ENCODE results near the gene NID2.

The NID2 gene

GRCh38 chr14:52067873-52068614 is 815 bp downstream of the NID2 start:
- DNase-seq: peak in 2 of 3 donors; percentile 48 to 58
- POLR2A ChIA-PET: interaction anchor here (0.8 kb wide), 1 partner anchor 109 kb away, joined by 5 read pairs; no protein-coding TSS in a partner anchor
- Histone ChIP-seq H3K36me3 (ENCODE audit: control insufficient read depth in 4 of 4, insufficient read depth in 4 of 4, low read length in 3 of 4) (no peaks in the 10 kb centered on the region), H3K27me3 (replicated peaks in 2 of 5; ENCODE audit: control insufficient read depth in 4 of 5, insufficient read depth in 5 of 5, low read length in 4 of 5) (peaks cover 10 to 65% (median 28%) of the 10 kb centered on the region in 5 experiments), H3K27ac (ENCODE audit: insufficient read depth in 1 of 2, low read depth in 1 of 2, low read length in 2 of 2, poor library complexity in 1 of 2, severe bottlenecking in 2 of 2) (no peak overlapping the region), H3K4me3 (ENCODE audit: control insufficient read depth in 1 of 7, extremely low read depth in 1 of 7, insufficient read depth in 4 of 7, low read depth in 2 of 7, low read length in 6 of 7) (peak overlapping the region; percentile 5 to 71 (median 56)), H3K4me1 (ENCODE audit: control extremely low read depth in 1 of 4, control insufficient read depth in 4 of 4, insufficient read depth in 4 of 4, low read length in 3 of 4) (peaks cover 0 to 29% (median 27%) of the 10 kb centered on the region in 4 experiments), H3K9me3 (ENCODE audit: control extremely low read depth in 1 of 5, control insufficient read depth in 4 of 5, insufficient read depth in 2 of 5, low read depth in 1 of 5, low read length in 4 of 5) (no peaks in the 10 kb centered on the region)
- CTCF ChIA-PET: interaction anchor here (1.4 to 2.1 kb wide), 3 partner anchors 9 to 67 kb away, joined by 4 to 11 read pairs (median 5); no protein-coding TSS in a partner anchor
- WGBS (ENCODE audit: insufficient coverage): 2% methylated on average over 46 of the region's 49 CpGs

GRCh38 chr14:52064174-52064573 is 4.7 kb downstream of the NID2 start:
- Histone ChIP-seq H3K27ac (ENCODE audit: insufficient read depth in 1 of 2, low read depth in 1 of 2, low read length in 2 of 2, poor library complexity in 1 of 2, severe bottlenecking in 2 of 2) (no peak overlapping the region), H3K4me3 (ENCODE audit: control insufficient read depth in 1 of 7, extremely low read depth in 1 of 7, insufficient read depth in 4 of 7, low read depth in 2 of 7, low read length in 6 of 7) (no peak overlapping the region), H3K27me3 (replicated peaks in 2 of 5; ENCODE audit: control insufficient read depth in 4 of 5, insufficient read depth in 5 of 5, low read length in 4 of 5) (peaks cover 9 to 31% (median 19%) of the 10 kb centered on the region in 5 experiments), H3K36me3 (ENCODE audit: control insufficient read depth in 4 of 4, insufficient read depth in 4 of 4, low read length in 3 of 4) (no peaks in the 10 kb centered on the region), H3K9me3 (ENCODE audit: control extremely low read depth in 1 of 5, control insufficient read depth in 4 of 5, insufficient read depth in 2 of 5, low read depth in 1 of 5, low read length in 4 of 5) (no peaks in the 10 kb centered on the region), H3K4me1 (ENCODE audit: control extremely low read depth in 1 of 4, control insufficient read depth in 4 of 4, insufficient read depth in 4 of 4, low read length in 3 of 4) (peaks cover 0 to 25% (median 21%) of the 10 kb centered on the region in 4 experiments)
- 100% methylated on average over 2 of the region's 2 CpGs for WGBS (ENCODE audit: insufficient coverage)
- POLR2A ChIA-PET: no interaction called here
- CTCF ChIA-PET: no interaction called here
- DNase-seq: no peak

GRCh38 chr14:52063052-52063462 is 5.8 kb downstream of the NID2 start:
- DNase-seq: no peak
- 69% methylated on average over 2 of the region's 2 CpGs for WGBS (ENCODE audit: insufficient coverage)
- ChIA-PET CTCF (interaction anchor here (1.9 kb wide), 1 partner anchor 8 kb away, joined by 6 read pairs; no protein-coding TSS in a partner anchor), POLR2A (no interaction called here)
- peaks cover 0 to 14% (median 10%) of the 10 kb centered on the region in 4 experiments for H3K4me1 ChIP-seq (ENCODE audit: control extremely low read depth in 1 of 4, control insufficient read depth in 4 of 4, insufficient read depth in 4 of 4, low read length in 3 of 4)
- peaks cover 9 to 20% (median 12%) of the 10 kb centered on the region in 5 experiments for H3K27me3 ChIP-seq (replicated peaks in 2 of 5; ENCODE audit: control insufficient read depth in 4 of 5, insufficient read depth in 5 of 5, low read length in 4 of 5)
- no peaks in the 10 kb centered on the region for H3K36me3 ChIP-seq (ENCODE audit: control insufficient read depth in 4 of 4, insufficient read depth in 4 of 4, low read length in 3 of 4)
- H3K9me3 ChIP-seq (ENCODE audit: control extremely low read depth in 1 of 5, control insufficient read depth in 4 of 5, insufficient read depth in 2 of 5, low read depth in 1 of 5, low read length in 4 of 5): no peaks in the 10 kb centered on the region
- H3K4me3 ChIP-seq (ENCODE audit: control insufficient read depth in 1 of 7, extremely low read depth in 1 of 7, insufficient read depth in 4 of 7, low read depth in 2 of 7, low read length in 6 of 7): no peak overlapping the region
- H3K27ac ChIP-seq (ENCODE audit: insufficient read depth in 1 of 2, low read depth in 1 of 2, low read length in 2 of 2, poor library complexity in 1 of 2, severe bottlenecking in 2 of 2): no peak overlapping the region

GRCh38 chr14:52061890-52062289 is 7.0 kb downstream of the NID2 start:
- peaks cover 0 to 7% (median 3%) of the 10 kb centered on the region in 4 experiments for H3K4me1 ChIP-seq (ENCODE audit: control extremely low read depth in 1 of 4, control insufficient read depth in 4 of 4, insufficient read depth in 4 of 4, low read length in 3 of 4)
- ChIA-PET POLR2A (no interaction called here), CTCF (interaction anchor here (1.2 to 1.9 kb wide), 3 partner anchors 10 to 16 kb away, joined by 3 to 6 read pairs (median 6); no protein-coding TSS in a partner anchor)
- H3K27me3 ChIP-seq (replicated peaks in 2 of 5; ENCODE audit: control insufficient read depth in 4 of 5, insufficient read depth in 5 of 5, low read length in 4 of 5): peaks cover 2 to 9% (median 5%) of the 10 kb centered on the region in 5 experiments
- 83% methylated on average over 1 of the region's 1 CpG for WGBS (ENCODE audit: insufficient coverage)
- no peaks in the 10 kb centered on the region for H3K9me3 ChIP-seq (ENCODE audit: control extremely low read depth in 1 of 5, control insufficient read depth in 4 of 5, insufficient read depth in 2 of 5, low read depth in 1 of 5, low read length in 4 of 5)
- no peak overlapping the region for H3K27ac ChIP-seq (ENCODE audit: insufficient read depth in 1 of 2, low read depth in 1 of 2, low read length in 2 of 2, poor library complexity in 1 of 2, severe bottlenecking in 2 of 2)
- no peak overlapping the region for H3K4me3 ChIP-seq (ENCODE audit: control insufficient read depth in 1 of 7, extremely low read depth in 1 of 7, insufficient read depth in 4 of 7, low read depth in 2 of 7, low read length in 6 of 7)
- H3K36me3 ChIP-seq (ENCODE audit: control insufficient read depth in 4 of 4, insufficient read depth in 4 of 4, low read length in 3 of 4): no peaks in the 10 kb centered on the region
- no peak for DNase-seq

- Histone ChIP-seq H3K9me3 (ENCODE audit: control extremely low read depth in 1 of 5, control insufficient read depth in 4 of 5, insufficient read depth in 2 of 5, low read depth in 1 of 5, low read length in 4 of 5) (no peaks in the 10 kb centered on the region), H3K4me1 (ENCODE audit: control extremely low read depth in 1 of 4, control insufficient read depth in 4 of 4, insufficient read depth in 4 of 4, low read length in 3 of 4) (peaks cover 0 to 7% (median 3%) of the 10 kb centered on the region in 4 experiments), H3K27me3 (replicated peaks in 2 of 5; ENCODE audit: control insufficient read depth in 4 of 5, insufficient read depth in 5 of 5, low read length in 4 of 5) (peaks cover 0 to 4% (median under 1%) of the 10 kb centered on the region in 5 experiments), H3K36me3 (ENCODE audit: control insufficient read depth in 4 of 4, insufficient read depth in 4 of 4, low read length in 3 of 4) (no peaks in the 10 kb centered on the region), H3K27ac (ENCODE audit: insufficient read depth in 1 of 2, low read depth in 1 of 2, low read length in 2 of 2, poor library complexity in 1 of 2, severe bottlenecking in 2 of 2) (no peak overlapping the region), H3K4me3 (ENCODE audit: control insufficient read depth in 1 of 7, extremely low read depth in 1 of 7, insufficient read depth in 4 of 7, low read depth in 2 of 7, low read length in 6 of 7) (no peak overlapping the region)
- WGBS (ENCODE audit: insufficient coverage): 100% methylated on average over 2 of the region's 5 CpGs
- ChIA-PET CTCF (interaction anchor here (1.2 to 1.8 kb wide), 2 partner anchors 14 to 16 kb away, joined by 3 to 6 read pairs; no protein-coding TSS in a partner anchor), POLR2A (no interaction called here)
- no peak for DNase-seq
Measured at GRCh38 chr14:52061390-52061789, 7.5 kb downstream of the NID2 start.

GRCh38 chr14:52060080-52060479 is 8.8 kb downstream of the NID2 start:
- Histone ChIP-seq H3K4me1 (ENCODE audit: control extremely low read depth in 1 of 4, control insufficient read depth in 4 of 4, insufficient read depth in 4 of 4, low read length in 3 of 4) (peaks cover 0 to 7% (median 3%) of the 10 kb centered on the region in 4 experiments), H3K36me3 (ENCODE audit: control insufficient read depth in 4 of 4, insufficient read depth in 4 of 4, low read length in 3 of 4) (no peaks in the 10 kb centered on the region), H3K9me3 (ENCODE audit: control extremely low read depth in 1 of 5, control insufficient read depth in 4 of 5, insufficient read depth in 2 of 5, low read depth in 1 of 5, low read length in 4 of 5) (no peaks in the 10 kb centered on the region), H3K27ac (ENCODE audit: insufficient read depth in 1 of 2, low read depth in 1 of 2, low read length in 2 of 2, poor library complexity in 1 of 2, severe bottlenecking in 2 of 2) (no peak overlapping the region), H3K27me3 (replicated peaks in 2 of 5; ENCODE audit: control insufficient read depth in 4 of 5, insufficient read depth in 5 of 5, low read length in 4 of 5) (peaks cover 0 to 2% (median 0%) of the 10 kb centered on the region in 5 experiments), H3K4me3 (ENCODE audit: control insufficient read depth in 1 of 7, extremely low read depth in 1 of 7, insufficient read depth in 4 of 7, low read depth in 2 of 7, low read length in 6 of 7) (no peak overlapping the region)
- peak in 1 of 3 donors; percentile 52 for DNase-seq
- ChIA-PET CTCF (interaction anchor here (2.9 kb wide), 1 partner anchor 17 kb away, joined by 13 read pairs; no protein-coding TSS in a partner anchor), POLR2A (no interaction called here)
- WGBS (ENCODE audit: insufficient coverage): 74% methylated on average over 3 of the region's 6 CpGs

- Histone ChIP-seq H3K9me3 (ENCODE audit: control extremely low read depth in 1 of 5, control insufficient read depth in 4 of 5, insufficient read depth in 2 of 5, low read depth in 1 of 5, low read length in 4 of 5) (no peaks in the 10 kb centered on the region), H3K27me3 (replicated peaks in 2 of 5; ENCODE audit: control insufficient read depth in 4 of 5, insufficient read depth in 5 of 5, low read length in 4 of 5) (peaks cover 0 to 2% (median 0%) of the 10 kb centered on the region in 5 experiments), H3K4me1 (ENCODE audit: control extremely low read depth in 1 of 4, control insufficient read depth in 4 of 4, insufficient read depth in 4 of 4, low read length in 3 of 4) (peaks cover 0 to 7% (median 3%) of the 10 kb centered on the region in 4 experiments), H3K27ac (ENCODE audit: insufficient read depth in 1 of 2, low read depth in 1 of 2, low read length in 2 of 2, poor library complexity in 1 of 2, severe bottlenecking in 2 of 2) (no peak overlapping the region), H3K36me3 (ENCODE audit: control insufficient read depth in 4 of 4, insufficient read depth in 4 of 4, low read length in 3 of 4) (no peaks in the 10 kb centered on the region), H3K4me3 (ENCODE audit: control insufficient read depth in 1 of 7, extremely low read depth in 1 of 7, insufficient read depth in 4 of 7, low read depth in 2 of 7, low read length in 6 of 7) (no peak overlapping the region)
- ChIA-PET POLR2A (no interaction called here), CTCF (interaction anchor here (1.4 to 2.9 kb wide), 2 partner anchors 9 to 16 kb away, joined by 5 to 13 read pairs; partner anchors contain the start of gene NID2)
- DNase-seq: no peak
Measured at GRCh38 chr14:52059649-52060048, 9.2 kb downstream of the NID2 start.

Data from common myeloid progenitor, CD34-positive (primary cell).